K562 (cell line): ENCODE measurements around the gene WHAMM. TPM values are rescaled to one million over a fixed set of nuclear protein-coding genes. Genes with fewer than 3 reads are reported as not detected.

ENCODE experiments used
- BRCA1 ChIP-seq, 2 experiments: fragments of 450-650 bp in 1 of 2; sonication (generic) in 1 of 2; formaldehyde crosslinking in 1 of 2; IDR thresholded peaks; 2 replicates each; pipeline versions ENCODE4 v1.5.0 to v1.6.1; 2017 to 2020; ENCODE audit warnings: mild to moderate bottlenecking in 1 of 2, missing genetic modification reagents in 1 of 2
- CHD1 ChIP-seq: fragments of 200-600 bp; sonication (generic); IDR thresholded peaks from one replicate; pipeline ENCODE4 v1.6.1; 2012; ENCODE audit warnings: mild to moderate bottlenecking, moderate library complexity, low read length, inconsistent platforms
- CHD2 ChIP-seq: IDR thresholded peaks from 2 replicates; pipeline ENCODE4 v1.6.1; 2011; ENCODE audit warnings: low read depth, low read length
- ELF1 ChIP-seq: fragments of 200-800 bp; sonication (Bioruptor generic); IDR thresholded peaks from 2 replicates; pipeline ENCODE4 v1.6.1; 2016; ENCODE audit warnings: missing genetic modification characterization, missing compliant biosample characterization
- EWSR1 ChIP-seq: fragments of 450-650 bp; IDR thresholded peaks from 2 replicates; pipeline ENCODE4 v1.6.1; 2018; ENCODE audit warnings: borderline replicate concordance, mild to moderate bottlenecking, low read depth, moderate library complexity; ENCODE audit not compliant: partially characterized antibody
- HOXB6 ChIP-seq: fragments of 250-450 bp; sonication (Bioruptor Pico); IDR thresholded peaks from 2 replicates; pipeline ENCODE4 v1.5.1; 2022; ENCODE audit warnings: mild to moderate bottlenecking, borderline replicate concordance
- HSF4 ChIP-seq: fragments of 250-450 bp; sonication (Bioruptor Pico); IDR thresholded peaks from 2 replicates; pipeline ENCODE4 v2.1.2; 2022; ENCODE audit warnings: mild to moderate bottlenecking, moderate library complexity, borderline replicate concordance
- KDM2B ChIP-seq: fragments of 250-450 bp; sonication (Bioruptor Pico); IDR thresholded peaks from 2 replicates; pipeline ENCODE4 v1.8.0; 2021; ENCODE audit warnings: mild to moderate bottlenecking, moderate library complexity
- MAFG ChIP-seq: fragments of 450-650 bp; conservative IDR thresholded peaks from 2 replicates; pipeline ENCODE4 v1.6.1; 2016; ENCODE audit warnings: missing genetic modification characterization, missing compliant biosample characterization
- MTA3 ChIP-seq: fragments of 450-650 bp; formaldehyde crosslinking; IDR thresholded peaks from 2 replicates; pipeline ENCODE4 v1.6.1; 2017; ENCODE audit warnings: mild to moderate bottlenecking, borderline replicate concordance
- NFE2L1 ChIP-seq: fragments of 450-650 bp; IDR thresholded peaks from 2 replicates; pipeline ENCODE4 v1.6.1; 2016; ENCODE audit warnings: missing genetic modification characterization, low read depth, mild to moderate bottlenecking, missing compliant biosample characterization, moderate library complexity, borderline replicate concordance
- NUFIP1 ChIP-seq: fragments of 450-650 bp; IDR thresholded peaks from 2 replicates; pipeline ENCODE4 v1.6.1; 2018; ENCODE audit not compliant: partially characterized antibody
- POLR2AphosphoS5 ChIP-seq: IDR thresholded peaks from 2 replicates; pipeline ENCODE4 v1.6.1; 2011; ENCODE audit warnings: mild to moderate bottlenecking, low read depth, low read length, moderate library complexity; ENCODE audit not compliant: control insufficient read depth, insufficient read depth
- PTTG1 ChIP-seq: fragments of 450-650 bp; IDR thresholded peaks from 2 replicates; pipeline ENCODE4 v1.6.1; 2016; ENCODE audit warnings: low read depth, mild to moderate bottlenecking, missing genetic modification characterization, missing compliant biosample characterization
- RBM39 ChIP-seq: fragments of 200-400 bp; formaldehyde crosslinking; optimal IDR thresholded peaks from 2 replicates; pipeline ENCODE3; 2018; ENCODE audit warnings: low read depth, low read length
- SAP30 ChIP-seq: fragments of 200-600 bp; sonication (generic); IDR thresholded peaks from 2 replicates; pipeline ENCODE4 v1.6.1; 2012; ENCODE audit warnings: borderline replicate concordance, low read depth, mild to moderate bottlenecking, moderate library complexity, low read length, control low read depth, inconsistent platforms; ENCODE audit not compliant: insufficient read depth, poor library complexity, severe bottlenecking
- SMAD3 ChIP-seq: fragments of 450-650 bp; formaldehyde crosslinking; conservative IDR thresholded peaks from 2 replicates; pipeline ENCODE4 v1.4.0; 2020; ENCODE audit warnings: mild to moderate bottlenecking
- SNIP1 ChIP-seq: fragments of 450-650 bp; IDR thresholded peaks from 2 replicates; pipeline ENCODE4 v1.7.1; 2017; ENCODE audit warnings: low read depth, mild to moderate bottlenecking
- SPI1 ChIP-seq: IDR thresholded peaks from 2 replicates; pipeline ENCODE4 v1.6.1; 2011; ENCODE audit warnings: low read depth, low read length, control low read depth, borderline replicate concordance
- TOE1 ChIP-seq, 2 experiments: fragments of 450-650 bp in 1 of 2; sonication (generic) in 1 of 2; formaldehyde crosslinking in 1 of 2; IDR thresholded peaks; 2 replicates each; pipeline versions ENCODE4 v1.7.1 to v1.8.0; 2016 to 2022; ENCODE audit warnings: borderline replicate concordance in 2 of 2, mild to moderate bottlenecking in 2 of 2, antibody characterized with exemption in 1 of 2, inconsistent platforms in 1 of 2, low read depth in 1 of 2, missing genetic modification reagents in 1 of 2, moderate library complexity in 1 of 2
- ZFP1 ChIP-seq: fragments of 450-650 bp; formaldehyde crosslinking; IDR thresholded peaks from 2 replicates; pipeline ENCODE4 v1.4.0; 2020; ENCODE audit warnings: mild to moderate bottlenecking, mixed read lengths
- ZFX ChIP-seq: sonication (generic); formaldehyde crosslinking; IDR thresholded peaks from 2 replicates; pipeline ENCODE4 v1.8.0; 2022; ENCODE audit warnings: mild to moderate bottlenecking, missing genetic modification reagents, moderate library complexity
- ZNF584 ChIP-seq: fragments of 200-800 bp; sonication (Bioruptor generic); IDR thresholded peaks from 2 replicates; pipeline ENCODE4 v1.6.1; 2016; ENCODE audit warnings: low read depth, mild to moderate bottlenecking, missing genetic modification characterization, missing compliant biosample characterization
- ZSCAN29 ChIP-seq: fragments of 450-650 bp; IDR thresholded peaks from 2 replicates; pipeline ENCODE4 v1.6.1; 2017
- polyA plus RNA-seq, 8 experiments: library from polyadenylated mRNA; depleted of rRNA in 4 of 8; stranded (reverse) in 5 of 8; unstranded in 3 of 8; fragments of >200 nt; fragmentation: Nextera tagmentation in 2 of 8; fragmentation: Illumina TruSeq in 1 of 8; extraction: Ambion mirVana in 2 of 8; extraction: Trizol in 1 of 8; gene quantifications; 2 replicates each; pipeline versions ENCODE4 v1.2.1 to v1.2.3, GENCODE V29; 2011 to 2014; ENCODE audit warnings: inconsistent platforms in 1 of 8, missing spikeins in 1 of 8
- total RNA-seq, 7 experiments: library from RNA; depleted of rRNA in 6 of 7; stranded (reverse); fragments of >200 nt in 6 of 7; fragmentation: Illumina TruSeq in 2 of 7; extraction: Trizol in 2 of 7; gene quantifications; 2 replicates each; pipeline versions ENCODE4 v1.2.1 to v1.2.3, GENCODE V29; 2011 to 2021; ENCODE audit warnings: low replicate concordance in 1 of 7
- TF ChIP-seq, protein P1 (sequence below): fragments of 250-450 bp; sonication (Bioruptor Pico); IDR thresholded peaks from 2 replicates; pipeline ENCODE4 v1.6.1; 2021; ENCODE audit warnings: mild to moderate bottlenecking
- TF ChIP-seq, protein P2 (sequence below): fragments of 450-650 bp; IDR thresholded peaks from 2 replicates; pipeline ENCODE4 v1.6.1; 2016; ENCODE audit warnings: borderline replicate concordance
- TF ChIP-seq, protein P3 (sequence below): fragments of 250-450 bp; sonication (Bioruptor Pico); IDR thresholded peaks from 2 replicates; pipeline ENCODE4 v1.8.0; 2021; ENCODE audit warnings: mild to moderate bottlenecking, moderate library complexity

Gene WHAMM
- total and polyA plus RNA-seq, 9 of the 15 experiments (the other 6 are each of a cell fraction or from before 2014, with no cell fraction given), result 2.0 to 4.8 (median 3.6) TPM

DNA sequence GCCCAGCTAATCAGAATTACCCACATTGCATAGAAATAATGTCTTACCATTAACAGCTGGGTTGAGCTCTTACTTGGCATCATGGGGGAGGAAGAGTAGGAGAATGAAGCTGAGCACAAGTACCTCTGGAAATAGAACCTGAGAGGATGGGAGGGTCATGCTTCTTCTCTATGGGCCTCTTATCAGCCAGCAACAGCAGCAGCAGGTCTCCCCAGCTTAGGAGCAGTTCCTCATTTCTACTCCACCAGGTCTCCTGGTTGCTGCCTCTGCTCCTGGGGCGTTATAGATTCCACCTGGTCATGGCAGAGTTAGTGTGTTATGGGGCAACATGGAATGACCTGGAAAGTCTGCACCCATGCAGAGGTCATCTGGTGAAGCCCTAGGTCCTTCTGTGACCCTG lies 6.9 kb upstream of the WHAMM start (continued):
- TF ChIP-seq HSF4 (CRISPR knock-in tag) (no peak), NUFIP1 (no peak), CHD2 (no peak), SMAD3 (CRISPR knock-in tag) (no peak), NFE2L1 (tag) (no peak), ZNF584 (CRISPR knock-in tag) (no peak), ELF1 (tag) (no peak), CHD1 (no peak), POLR2AphosphoS5 (peak; percentile 91), EWSR1 (no peak), BRCA1 (IDR thresholded peaks at IDR 0.05) (no peak), BRCA1 (CRISPR knock-in tag; IDR thresholded peaks at IDR 0.05) (no peak), ZFP1 (CRISPR knock-in tag) (no peak), SPI1 (peak; percentile 100), ZFX (no peak), HOXB6 (CRISPR knock-in tag) (no peak), SAP30 (no peak), PTTG1 (tag) (no peak), MAFG (tag) (no peak), RBM39 (no peak), KDM2B (CRISPR knock-in tag) (no peak), MTA3 (peak; percentile 64; the same call in 1 of the 2 replicates), TOE1 (IDR thresholded peaks at IDR 0.05; ENCODE audit: borderline replicate concordance) (no peak), TOE1 (CRISPR knock-in tag; IDR thresholded peaks at IDR 0.05; ENCODE audit: borderline replicate concordance, low read depth) (0 out of 2 replicates have a peak, but pooled peaks have one; percentile 26), SNIP1 (no peak), ZSCAN29 (no peak)
- TF ChIP-seq, protein P1, sequence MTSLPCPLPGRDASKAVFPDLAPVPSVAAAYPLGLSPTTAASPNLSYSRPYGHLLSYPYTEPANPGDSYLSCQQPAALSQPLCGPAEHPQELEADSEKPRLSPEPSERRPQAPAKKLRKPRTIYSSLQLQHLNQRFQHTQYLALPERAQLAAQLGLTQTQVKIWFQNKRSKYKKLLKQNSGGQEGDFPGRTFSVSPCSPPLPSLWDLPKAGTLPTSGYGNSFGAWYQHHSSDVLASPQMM, result no peak
- TF ChIP-seq, protein P2, sequence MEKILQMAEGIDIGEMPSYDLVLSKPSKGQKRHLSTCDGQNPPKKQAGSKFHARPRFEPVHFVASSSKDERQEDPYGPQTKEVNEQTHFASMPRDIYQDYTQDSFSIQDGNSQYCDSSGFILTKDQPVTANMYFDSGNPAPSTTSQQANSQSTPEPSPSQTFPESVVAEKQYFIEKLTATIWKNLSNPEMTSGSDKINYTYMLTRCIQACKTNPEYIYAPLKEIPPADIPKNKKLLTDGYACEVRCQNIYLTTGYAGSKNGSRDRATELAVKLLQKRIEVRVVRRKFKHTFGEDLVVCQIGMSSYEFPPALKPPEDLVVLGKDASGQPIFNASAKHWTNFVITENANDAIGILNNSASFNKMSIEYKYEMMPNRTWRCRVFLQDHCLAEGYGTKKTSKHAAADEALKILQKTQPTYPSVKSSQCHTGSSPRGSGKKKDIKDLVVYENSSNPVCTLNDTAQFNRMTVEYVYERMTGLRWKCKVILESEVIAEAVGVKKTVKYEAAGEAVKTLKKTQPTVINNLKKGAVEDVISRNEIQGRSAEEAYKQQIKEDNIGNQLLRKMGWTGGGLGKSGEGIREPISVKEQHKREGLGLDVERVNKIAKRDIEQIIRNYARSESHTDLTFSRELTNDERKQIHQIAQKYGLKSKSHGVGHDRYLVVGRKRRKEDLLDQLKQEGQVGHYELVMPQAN, result no peak
- TF ChIP-seq, protein P3, sequence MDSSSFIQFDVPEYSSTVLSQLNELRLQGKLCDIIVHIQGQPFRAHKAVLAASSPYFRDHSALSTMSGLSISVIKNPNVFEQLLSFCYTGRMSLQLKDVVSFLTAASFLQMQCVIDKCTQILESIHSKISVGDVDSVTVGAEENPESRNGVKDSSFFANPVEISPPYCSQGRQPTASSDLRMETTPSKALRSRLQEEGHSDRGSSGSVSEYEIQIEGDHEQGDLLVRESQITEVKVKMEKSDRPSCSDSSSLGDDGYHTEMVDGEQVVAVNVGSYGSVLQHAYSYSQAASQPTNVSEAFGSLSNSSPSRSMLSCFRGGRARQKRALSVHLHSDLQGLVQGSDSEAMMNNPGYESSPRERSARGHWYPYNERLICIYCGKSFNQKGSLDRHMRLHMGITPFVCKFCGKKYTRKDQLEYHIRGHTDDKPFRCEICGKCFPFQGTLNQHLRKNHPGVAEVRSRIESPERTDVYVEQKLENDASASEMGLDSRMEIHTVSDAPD (CRISPR knock-in tag), result no peak
